HCT116 (cell line): ENCODE data around the gene RAB5A. TPM values are rescaled to one million over a fixed set of nuclear protein-coding genes. Genes with fewer than 3 reads are reported as not detected.
A peak's percentile ranks its signal among the peaks of the same experiment; 100 is the strongest.

ENCODE experiments used
- ATAC-seq: fragments of 200-7000 bp; cut with Tn5 transposase; 2 replicates; pipeline ENCODE4 v1.9.1; 2020; ENCODE audit warnings: mild to moderate bottlenecking, moderate library complexity
- BruUV-seq: library from RNA; stranded (reverse); fragments of 400-500 nt; replicated peaks from 2 replicates; lab custom pipeline; 2021; lab: Mats Ljungman, UMichigan
- CTCF ChIA-PET: fragments of 300-600 bp; sonication (Branson Sonifier 250); formaldehyde crosslinking; loops from one replicate; lab custom pipeline; 2021; ENCODE audit warnings: antibody characterized with exemption; lab: Charles Lee
- POLR2A ChIA-PET: fragments of 300-600, 350-600 bp; sonication (Branson Sonifier 250); formaldehyde crosslinking; loops from one replicate; lab custom pipeline; 2021; ENCODE audit warnings: antibody characterized with exemption; lab: Charles Lee
- RAD21 ChIA-PET, 2 experiments: fragments of 300-600 bp; sonication (Branson Sonifier 250); formaldehyde crosslinking; loops; one replicate each; lab custom pipeline; 2023; ENCODE audit warnings: low total read pairs in 2 of 2; ENCODE audit not compliant: uncharacterized antibody in 2 of 2, unreplicated experiment in 2 of 2, low non-redundant PET in 1 of 2; lab: Charles Lee
- DNase-seq: peaks from one replicate; pipeline ENCODE4 v3.0.0-alpha.2; 2010; ENCODE audit warnings: low read depth, low spot score
- H2AFZ ChIP-seq: fragments of 200-600 bp; shearing (Covaris generic), sonication (generic); 2 replicates; pipeline ENCODE4 v1.6.1; 2017; ENCODE audit warnings: low read depth, mixed run types, mixed read lengths, antibody characterized with exemption, low read length; ENCODE audit not compliant: poor library complexity, severe bottlenecking
- H3K27ac ChIP-seq: 2 replicates; pipeline ENCODE4 v1.5.1; 2012; ENCODE audit warnings: low read depth, low read length
- H3K27me3 ChIP-seq: fragments of 200-600 bp; sonication (generic); 2 replicates; pipeline ENCODE4 v1.6.1; 2016; ENCODE audit warnings: mixed run types, low read length, mixed read lengths; ENCODE audit not compliant: insufficient read depth
- H3K36me3 ChIP-seq, 2 experiments: fragments of 200-500 bp in 1 of 2; fragments of 200-600 bp in 1 of 2; sonication (Bioruptor generic) in 1 of 2; sonication (generic) in 1 of 2; 2 replicates each; pipeline versions ENCODE4 v1.5.1 to v1.6.1; 2014 to 2016; ENCODE audit warnings: low read length in 2 of 2, inconsistent platforms in 1 of 2, mixed read lengths in 1 of 2, mixed run types in 1 of 2; ENCODE audit not compliant: insufficient read depth in 2 of 2, control insufficient read depth in 1 of 2
- H3K4me1 ChIP-seq, 2 experiments: fragments of 200-600 bp in 1 of 2; sonication (generic) in 1 of 2; 2 replicates each; pipeline versions ENCODE4 v1.5.1 to v1.6.1; 2012 to 2017; ENCODE audit warnings: low read length in 2 of 2, inconsistent platforms in 1 of 2, mild to moderate bottlenecking in 1 of 2, mixed read lengths in 1 of 2, mixed run types in 1 of 2, moderate library complexity in 1 of 2; ENCODE audit not compliant: insufficient read depth in 2 of 2, control insufficient read depth in 1 of 2
- H3K4me2 ChIP-seq: fragments of 200-600 bp; sonication (generic); 2 replicates; pipeline ENCODE4 v1.6.1; 2017; ENCODE audit warnings: mixed run types, low read length, mixed read lengths
- H3K4me3 ChIP-seq, 2 experiments: fragments of 200-600 bp in 1 of 2; sonication (generic) in 1 of 2; replicated peaks in 1 of 2; 2 replicates each; pipeline ENCODE4 v1.5.1; 2011 to 2016; ENCODE audit warnings: low read length in 2 of 2, control low read depth in 1 of 2, low read depth in 1 of 2, mild to moderate bottlenecking in 1 of 2, mixed read lengths in 1 of 2, mixed run types in 1 of 2
- H3K79me2 ChIP-seq: fragments of 200-600 bp; sonication (generic); 2 replicates; pipeline ENCODE4 v1.6.1; 2017; ENCODE audit warnings: mild to moderate bottlenecking, mixed run types, low read length, moderate library complexity, mixed read lengths; ENCODE audit not compliant: insufficient read depth
- H3K9ac ChIP-seq: fragments of 200-600 bp; sonication (generic); 2 replicates; pipeline ENCODE4 v1.6.1; 2016; ENCODE audit warnings: low read length, mixed read lengths
- H3K9me2 ChIP-seq: fragments of 200-600 bp; sonication (generic), shearing (Covaris generic); 2 replicates; pipeline ENCODE4 v1.6.1; 2017; ENCODE audit warnings: mixed run types, mild to moderate bottlenecking, moderate library complexity; ENCODE audit not compliant: insufficient read depth
- H3K9me3 ChIP-seq, 2 experiments: fragments of 200-500 bp in 1 of 2; fragments of 200-600 bp in 1 of 2; sonication (Bioruptor generic) in 1 of 2; sonication (generic) in 1 of 2; 2 replicates each; pipeline ENCODE4 v1.6.1; 2014 to 2017; ENCODE audit warnings: low read length in 2 of 2, mixed read lengths in 2 of 2, inconsistent platforms in 1 of 2, low read depth in 1 of 2, mild to moderate bottlenecking in 1 of 2, mixed run types in 1 of 2, moderate library complexity in 1 of 2; ENCODE audit not compliant: control insufficient read depth in 1 of 2, insufficient read depth in 1 of 2
- H4K20me1 ChIP-seq: fragments of 200-600 bp; sonication (generic), shearing (Covaris generic); 2 replicates; pipeline ENCODE4 v1.6.1; 2017; ENCODE audit warnings: mixed run types, mild to moderate bottlenecking, moderate library complexity; ENCODE audit not compliant: insufficient read depth
- ATF3 ChIP-seq: IDR thresholded peaks from 2 replicates; pipeline ENCODE4 v1.6.1; 2012
- CEBPB ChIP-seq: IDR thresholded peaks from 2 replicates; pipeline ENCODE4 v1.6.1; 2012; ENCODE audit warnings: low read depth
- EZH2 ChIP-seq: fragments of 200-600 bp; sonication (generic); IDR thresholded peaks from 2 replicates; pipeline ENCODE4 v1.6.1; 2017; ENCODE audit warnings: antibody characterized with exemption, mixed run types
- POLR2AphosphoS5 ChIP-seq: IDR thresholded peaks from 2 replicates; pipeline ENCODE4 v1.6.1; 2011; ENCODE audit warnings: mild to moderate bottlenecking, low read depth, low read length, moderate library complexity
- REST ChIP-seq: IDR thresholded peaks from 2 replicates; pipeline ENCODE4 v1.6.1; 2012; ENCODE audit warnings: low read depth
- YY1 ChIP-seq: IDR thresholded peaks from 2 replicates; pipeline ENCODE4 v1.6.1; 2011; ENCODE audit warnings: low read length, low read depth, moderate library complexity, mild to moderate bottlenecking; ENCODE audit not compliant: insufficient replicate concordance; ENCODE audit errors: extremely low read depth
- intact Hi-C: fragments of 100-400 bp; cut with micrococcal nuclease; formaldehyde crosslinking; loops from 2 replicates; pipeline ENCODE4 v1.10.0; 2022
- total RNA-seq: library from RNA; stranded (reverse); gene quantifications from one replicate; pipeline ENCODE4 v1.2.1, GENCODE V29; 2021; ENCODE audit not compliant: unreplicated experiment

Gene RAB5A
- total RNA-seq, 1 experiment from 2014 or later = 45.0 TPM

GRCh38 chr3:19934098-19934566 is 12.8 kb upstream of the RAB5A start, which contains the start of gene EFHB:
EFHB (minus strand) TSS chr3:19934217; CDS start chr3:19934018, 199 bp downstream.
- Histone ChIP-seq H3K9me2 (no peaks in the 10 kb centered on the region), H3K79me2 (no peaks in the 10 kb centered on the region), H4K20me1 (no peaks in the 10 kb centered on the region), H3K9ac (no peak within 1 kb of the TSS), H3K27me3 (no peaks in the 10 kb centered on the region), H3K27ac (no peak within 1 kb of the TSS), H3K36me3 (no peaks in the 10 kb centered on the region), H3K4me2 (peak within 1 kb of the TSS; percentile 34; the same call in 1 of the 2 replicates), H3K4me1 (peaks cover 0 to 16% of the 10 kb centered on the region in 2 experiments; a peak in 2 of 4 replicates), H3K9me3 (no peaks in the 10 kb centered on the region), H2AFZ (peak within 1 kb of the TSS; percentile 94), H3K4me3 (no peak within 1 kb of the TSS)
- BruUV-seq = no TSS peak
- ATAC-seq = peak; percentile 87
- RAD21 ChIA-PET = no interaction called here
- CTCF ChIA-PET = no interaction called here
- TF ChIP-seq ATF3 (no peak), CEBPB (no peak), REST (no peak), EZH2 (no peak), YY1 (no peak), POLR2AphosphoS5 (no peak)
- POLR2A ChIA-PET = no interaction called here
- DNase-seq = peak; percentile 39
- intact Hi-C loops = no loop called here
